Epithelial cell of umbilical artery (primary cell): Measurements from ENCODE around the gene MAP3K19. TPM values are rescaled to one million over a fixed set of nuclear protein-coding genes. Genes with fewer than 3 reads are reported as not detected.

Experiments
- total RNA-seq: library from RNA; depleted of rRNA; stranded (reverse); fragments of >200 nt; gene quantifications from 2 replicates; pipeline ENCODE4 v1.2.3, GENCODE V29; 2014

MAP3K19 gene, protein sequence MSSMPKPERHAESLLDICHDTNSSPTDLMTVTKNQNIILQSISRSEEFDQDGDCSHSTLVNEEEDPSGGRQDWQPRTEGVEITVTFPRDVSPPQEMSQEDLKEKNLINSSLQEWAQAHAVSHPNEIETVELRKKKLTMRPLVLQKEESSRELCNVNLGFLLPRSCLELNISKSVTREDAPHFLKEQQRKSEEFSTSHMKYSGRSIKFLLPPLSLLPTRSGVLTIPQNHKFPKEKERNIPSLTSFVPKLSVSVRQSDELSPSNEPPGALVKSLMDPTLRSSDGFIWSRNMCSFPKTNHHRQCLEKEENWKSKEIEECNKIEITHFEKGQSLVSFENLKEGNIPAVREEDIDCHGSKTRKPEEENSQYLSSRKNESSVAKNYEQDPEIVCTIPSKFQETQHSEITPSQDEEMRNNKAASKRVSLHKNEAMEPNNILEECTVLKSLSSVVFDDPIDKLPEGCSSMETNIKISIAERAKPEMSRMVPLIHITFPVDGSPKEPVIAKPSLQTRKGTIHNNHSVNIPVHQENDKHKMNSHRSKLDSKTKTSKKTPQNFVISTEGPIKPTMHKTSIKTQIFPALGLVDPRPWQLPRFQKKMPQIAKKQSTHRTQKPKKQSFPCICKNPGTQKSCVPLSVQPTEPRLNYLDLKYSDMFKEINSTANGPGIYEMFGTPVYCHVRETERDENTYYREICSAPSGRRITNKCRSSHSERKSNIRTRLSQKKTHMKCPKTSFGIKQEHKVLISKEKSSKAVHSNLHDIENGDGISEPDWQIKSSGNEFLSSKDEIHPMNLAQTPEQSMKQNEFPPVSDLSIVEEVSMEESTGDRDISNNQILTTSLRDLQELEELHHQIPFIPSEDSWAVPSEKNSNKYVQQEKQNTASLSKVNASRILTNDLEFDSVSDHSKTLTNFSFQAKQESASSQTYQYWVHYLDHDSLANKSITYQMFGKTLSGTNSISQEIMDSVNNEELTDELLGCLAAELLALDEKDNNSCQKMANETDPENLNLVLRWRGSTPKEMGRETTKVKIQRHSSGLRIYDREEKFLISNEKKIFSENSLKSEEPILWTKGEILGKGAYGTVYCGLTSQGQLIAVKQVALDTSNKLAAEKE (N-terminal part only)
- not detected in 2 replicates for total RNA-seq

DNA sequence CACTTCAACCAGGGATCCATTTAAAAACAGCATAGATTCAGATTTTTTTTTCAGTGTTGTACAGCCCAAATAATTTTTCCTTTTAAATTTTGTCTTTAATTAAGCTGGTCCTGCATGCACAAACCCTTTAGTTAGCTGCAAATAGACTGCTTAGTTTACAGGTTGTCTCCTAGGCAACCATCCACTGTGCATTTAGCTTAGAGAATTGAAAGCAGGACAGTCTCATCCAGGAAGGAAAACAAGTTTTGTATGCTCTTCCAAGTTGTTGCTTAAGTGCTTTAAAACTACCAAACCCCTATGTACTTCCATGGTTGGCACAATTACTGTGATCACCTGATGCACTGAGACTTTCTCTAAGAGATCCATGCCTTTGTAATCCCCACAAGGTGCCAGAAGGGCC is at the start of gene MAP3K19:
Gene MAP3K19 (minus strand): TSS at position 148 of the 400 bp plus-strand sequence. CDS start 22,800 bp downstream, outside the sequence.

DNA sequence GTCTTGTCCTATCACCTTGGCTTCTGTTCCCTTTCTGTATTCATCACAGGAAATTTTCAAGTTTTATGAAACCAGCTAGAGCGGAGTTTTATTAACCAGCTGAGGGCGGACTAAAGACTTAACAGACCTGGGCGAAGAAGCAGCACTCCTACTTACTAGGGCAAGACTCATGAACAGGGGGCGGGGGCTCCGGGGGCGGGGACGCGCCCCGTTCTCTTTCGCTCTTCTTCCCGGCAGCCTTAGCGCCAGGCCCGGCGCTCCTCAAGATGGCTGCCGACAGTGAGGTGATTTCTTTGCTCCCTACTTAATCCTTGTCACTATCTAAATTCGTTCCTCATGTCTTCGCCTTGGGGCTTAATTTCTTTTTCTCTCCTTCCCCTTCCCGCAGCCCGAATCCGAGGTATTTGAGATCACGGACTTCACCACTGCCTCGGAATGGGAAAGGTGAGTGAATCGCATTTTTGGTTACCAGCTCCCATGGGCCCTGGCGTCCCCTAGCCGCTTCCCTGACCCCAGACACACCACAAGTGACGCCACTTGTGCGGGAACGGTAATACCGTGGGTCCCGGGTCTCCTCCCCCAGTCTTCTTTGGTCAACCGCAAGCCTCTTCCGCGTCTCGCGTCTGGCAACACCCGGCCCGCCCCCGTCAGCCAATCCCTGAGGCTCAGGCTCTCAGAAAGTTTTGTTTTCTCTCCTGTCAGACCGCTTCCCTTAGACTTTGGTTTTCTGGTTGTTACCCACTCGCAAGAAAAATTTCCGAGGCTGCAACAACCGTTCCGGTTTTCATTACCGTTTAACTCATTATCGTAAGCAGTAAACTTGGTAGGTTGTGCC is 5.0 kb upstream of the MAP3K19 start, which contains the start of gene RAB3GAP1:
Gene RAB3GAP1 (plus strand): TSS at position 251 of the 835 bp plus-strand sequence. CDS start 16 bp downstream, at position 267.

DNA sequence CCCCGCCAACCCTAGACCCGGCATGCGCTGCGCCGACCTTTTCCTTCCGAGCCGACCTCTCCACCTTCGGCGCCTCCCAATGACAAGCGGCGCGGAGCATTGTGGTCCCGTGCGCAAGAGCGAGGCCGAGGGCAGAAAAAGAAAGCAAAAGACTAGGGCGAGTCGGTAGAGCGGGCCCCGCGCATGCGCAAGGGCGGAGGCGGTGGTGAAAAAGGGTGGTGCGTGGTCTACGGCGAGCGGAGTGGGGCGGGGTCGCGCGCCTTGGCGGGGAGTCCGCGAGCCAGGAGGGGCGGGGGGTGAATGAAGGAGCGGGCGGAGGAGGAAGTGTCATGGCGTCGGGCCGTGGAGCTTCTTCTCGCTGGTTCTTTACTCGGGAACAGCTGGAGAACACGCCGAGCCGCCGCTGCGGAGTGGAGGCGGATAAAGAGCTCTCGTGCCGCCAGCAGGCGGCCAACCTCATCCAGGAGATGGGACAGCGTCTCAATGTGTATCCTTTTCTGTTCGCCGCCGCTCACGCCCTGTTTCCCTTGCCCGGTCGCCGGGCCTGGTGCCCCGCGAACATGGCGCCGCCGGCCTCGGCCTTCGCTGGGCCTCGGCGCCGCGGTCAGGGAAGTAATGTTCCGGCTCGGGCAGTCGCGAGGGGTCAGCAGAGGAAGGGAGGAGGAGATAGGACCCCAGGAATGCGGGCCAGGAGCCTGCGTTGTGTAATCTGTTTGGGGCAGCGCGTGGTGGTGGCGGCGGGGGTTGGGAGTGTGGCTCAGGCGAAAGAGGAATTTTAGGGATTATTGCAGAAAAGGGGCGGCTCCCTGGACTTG is 128.5 kb downstream of the MAP3K19 start, which contains the start of gene CCNT2:
Gene CCNT2 (plus strand): TSS at position 297 of the 815 bp plus-strand sequence. CDS start 33 bp downstream, at position 330.

Other genes starting within 250 kb of the MAP3K19 start
- gene ACMSD, start 208.8 kb downstream of the MAP3K19 start, total RNA-seq = not detected in 2 replicates
- gene CCNT2, start 128.6 kb downstream of the MAP3K19 start, total RNA-seq = 24.4 and 28.7 TPM in 2 replicates
- 60.7 and 71.0 TPM in 2 replicates for gene RAB3GAP1, start 4.8 kb upstream of the MAP3K19 start, total RNA-seq